ENCODE measurements around the gene TRAPPC3L. TPM values are rescaled to one million over a fixed set of nuclear protein-coding genes. Genes with fewer than 3 reads are reported as not detected.

Gene TRAPPC3L
- total and polyA plus RNA-seq, 9 of the 15 experiments (the other 6 are each of a cell fraction or from before 2014, with no cell fraction given): not detected

DNA sequence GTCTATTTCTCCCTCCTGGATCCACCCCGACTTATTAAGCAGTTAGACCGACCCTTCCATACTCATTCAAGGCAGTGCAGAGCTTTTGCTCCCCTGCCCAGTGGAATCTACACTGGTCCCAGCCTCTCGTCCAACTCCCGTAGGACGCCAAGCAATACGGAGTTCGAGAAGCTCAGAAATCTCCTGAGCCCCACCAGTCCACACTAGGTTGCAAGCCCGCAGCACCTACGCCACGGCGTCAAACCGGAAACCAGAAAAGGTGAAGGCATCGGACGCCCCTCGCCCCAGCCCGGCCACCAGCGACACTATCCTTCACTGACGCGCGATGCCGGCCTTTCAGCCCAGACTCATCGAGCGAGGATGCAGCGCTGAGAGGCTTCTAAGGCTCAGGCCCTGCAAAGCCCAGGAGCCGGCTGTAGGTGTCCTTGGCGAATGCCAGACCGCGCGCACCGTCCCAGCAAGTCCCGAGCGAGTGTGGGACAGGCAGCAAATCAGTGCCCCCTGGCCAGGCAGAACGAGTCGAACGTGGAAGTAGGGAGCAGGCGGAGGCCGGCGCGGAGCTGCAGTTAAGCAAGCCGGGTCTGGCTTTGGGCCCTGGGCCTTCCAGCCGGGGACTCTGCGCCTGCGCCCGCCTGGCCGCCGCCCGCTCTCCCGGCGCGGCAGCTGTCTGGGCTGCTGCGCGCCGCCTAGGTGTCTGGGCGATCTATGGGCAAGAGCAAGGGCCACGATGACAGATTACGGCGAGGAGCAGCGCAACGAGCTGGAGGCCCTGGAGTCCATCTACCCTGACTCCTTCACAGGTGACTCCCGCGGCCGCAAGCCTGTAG, 25.6 kb upstream of the TRAPPC3L start, which contains the start of gene RWDD1 (continued):
- TF ChIP-seq, protein P1, sequence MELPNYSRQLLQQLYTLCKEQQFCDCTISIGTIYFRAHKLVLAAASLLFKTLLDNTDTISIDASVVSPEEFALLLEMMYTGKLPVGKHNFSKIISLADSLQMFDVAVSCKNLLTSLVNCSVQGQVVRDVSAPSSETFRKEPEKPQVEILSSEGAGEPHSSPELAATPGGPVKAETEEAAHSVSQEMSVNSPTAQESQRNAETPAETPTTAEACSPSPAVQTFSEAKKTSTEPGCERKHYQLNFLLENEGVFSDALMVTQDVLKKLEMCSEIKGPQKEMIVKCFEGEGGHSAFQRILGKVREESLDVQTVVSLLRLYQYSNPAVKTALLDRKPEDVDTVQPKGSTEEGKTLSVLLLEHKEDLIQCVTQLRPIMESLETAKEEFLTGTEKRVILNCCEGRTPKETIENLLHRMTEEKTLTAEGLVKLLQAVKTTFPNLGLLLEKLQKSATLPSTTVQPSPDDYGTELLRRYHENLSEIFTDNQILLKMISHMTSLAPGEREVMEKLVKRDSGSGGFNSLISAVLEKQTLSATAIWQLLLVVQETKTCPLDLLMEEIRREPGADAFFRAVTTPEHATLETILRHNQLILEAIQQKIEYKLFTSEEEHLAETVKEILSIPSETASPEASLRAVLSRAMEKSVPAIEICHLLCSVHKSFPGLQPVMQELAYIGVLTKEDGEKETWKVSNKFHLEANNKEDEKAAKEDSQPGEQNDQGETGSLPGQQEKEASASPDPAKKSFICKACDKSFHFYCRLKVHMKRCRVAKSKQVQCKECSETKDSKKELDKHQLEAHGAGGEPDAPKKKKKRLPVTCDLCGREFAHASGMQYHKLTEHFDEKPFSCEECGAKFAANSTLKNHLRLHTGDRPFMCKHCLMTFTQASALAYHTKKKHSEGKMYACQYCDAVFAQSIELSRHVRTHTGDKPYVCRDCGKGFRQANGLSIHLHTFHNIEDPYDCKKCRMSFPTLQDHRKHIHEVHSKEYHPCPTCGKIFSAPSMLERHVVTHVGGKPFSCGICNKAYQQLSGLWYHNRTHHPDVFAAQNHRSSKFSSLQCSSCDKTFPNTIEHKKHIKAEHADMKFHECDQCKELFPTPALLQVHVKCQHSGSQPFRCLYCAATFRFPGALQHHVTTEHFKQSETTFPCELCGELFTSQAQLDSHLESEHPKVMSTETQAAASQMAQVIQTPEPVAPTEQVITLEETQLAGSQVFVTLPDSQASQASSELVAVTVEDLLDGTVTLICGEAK (IDR thresholded peaks at IDR 0.05): no peak; the same call in 1 of the 2 replicates
- TF ChIP-seq, protein P1 (CRISPR knock-in tag; IDR thresholded peaks at IDR 0.05): no peak
- no peak for TF ChIP-seq ZNF121 (CRISPR knock-in tag; conservative IDR thresholded peaks at IDR 0.05)
- no peak for TF ChIP-seq ZNF143 (CRISPR knock-in tag; IDR thresholded peaks at IDR 0.05)
- TF ChIP-seq ZNF174 (CRISPR knock-in tag; IDR thresholded peaks at IDR 0.05): no peak
- TF ChIP-seq EWSR1 (IDR thresholded peaks at IDR 0.05; ENCODE audit: borderline replicate concordance, low read depth, partially characterized antibody): no peak
- TF ChIP-seq ZNF282 (CRISPR knock-in tag; IDR thresholded peaks at IDR 0.05): no peak
- no peak for TF ChIP-seq ZNF445 (CRISPR knock-in tag; IDR thresholded peaks at IDR 0.05; ENCODE audit: low read depth)
- TF ChIP-seq, protein P2, sequence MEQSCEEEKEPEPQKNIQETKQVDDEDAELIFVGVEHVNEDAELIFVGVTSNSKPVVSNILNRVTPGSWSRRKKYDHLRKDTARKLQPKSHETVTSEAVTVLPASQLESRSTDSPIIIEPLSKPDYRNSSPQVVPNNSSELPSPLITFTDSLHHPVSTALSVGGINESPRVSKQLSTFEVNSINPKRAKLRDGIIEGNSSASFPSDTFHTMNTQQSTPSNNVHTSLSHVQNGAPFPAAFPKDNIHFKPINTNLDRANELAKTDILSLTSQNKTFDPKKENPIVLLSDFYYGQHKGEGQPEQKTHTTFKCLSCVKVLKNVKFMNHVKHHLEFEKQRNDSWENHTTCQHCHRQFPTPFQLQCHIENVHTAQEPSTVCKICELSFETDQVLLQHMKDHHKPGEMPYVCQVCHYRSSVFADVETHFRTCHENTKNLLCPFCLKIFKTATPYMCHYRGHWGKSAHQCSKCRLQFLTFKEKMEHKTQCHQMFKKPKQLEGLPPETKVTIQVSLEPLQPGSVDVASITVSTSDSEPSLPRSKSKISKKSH (CRISPR knock-in tag; IDR thresholded peaks at IDR 0.05): no peak
- TF ChIP-seq, protein P3, sequence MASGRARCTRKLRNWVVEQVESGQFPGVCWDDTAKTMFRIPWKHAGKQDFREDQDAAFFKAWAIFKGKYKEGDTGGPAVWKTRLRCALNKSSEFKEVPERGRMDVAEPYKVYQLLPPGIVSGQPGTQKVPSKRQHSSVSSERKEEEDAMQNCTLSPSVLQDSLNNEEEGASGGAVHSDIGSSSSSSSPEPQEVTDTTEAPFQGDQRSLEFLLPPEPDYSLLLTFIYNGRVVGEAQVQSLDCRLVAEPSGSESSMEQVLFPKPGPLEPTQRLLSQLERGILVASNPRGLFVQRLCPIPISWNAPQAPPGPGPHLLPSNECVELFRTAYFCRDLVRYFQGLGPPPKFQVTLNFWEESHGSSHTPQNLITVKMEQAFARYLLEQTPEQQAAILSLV (tag; IDR thresholded peaks at IDR 0.05): no peak
- TF ChIP-seq, protein P4, sequence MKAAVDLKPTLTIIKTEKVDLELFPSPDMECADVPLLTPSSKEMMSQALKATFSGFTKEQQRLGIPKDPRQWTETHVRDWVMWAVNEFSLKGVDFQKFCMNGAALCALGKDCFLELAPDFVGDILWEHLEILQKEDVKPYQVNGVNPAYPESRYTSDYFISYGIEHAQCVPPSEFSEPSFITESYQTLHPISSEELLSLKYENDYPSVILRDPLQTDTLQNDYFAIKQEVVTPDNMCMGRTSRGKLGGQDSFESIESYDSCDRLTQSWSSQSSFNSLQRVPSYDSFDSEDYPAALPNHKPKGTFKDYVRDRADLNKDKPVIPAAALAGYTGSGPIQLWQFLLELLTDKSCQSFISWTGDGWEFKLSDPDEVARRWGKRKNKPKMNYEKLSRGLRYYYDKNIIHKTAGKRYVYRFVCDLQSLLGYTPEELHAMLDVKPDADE (conservative IDR thresholded peaks at IDR 0.05; ENCODE audit: control insufficient read depth, low read depth, low read length): no peak; the same call in none of the 2 replicates
- peak; percentile 91 for TF ChIP-seq EP400 (IDR thresholded peaks at IDR 0.05)
- TF ChIP-seq, protein P5, sequence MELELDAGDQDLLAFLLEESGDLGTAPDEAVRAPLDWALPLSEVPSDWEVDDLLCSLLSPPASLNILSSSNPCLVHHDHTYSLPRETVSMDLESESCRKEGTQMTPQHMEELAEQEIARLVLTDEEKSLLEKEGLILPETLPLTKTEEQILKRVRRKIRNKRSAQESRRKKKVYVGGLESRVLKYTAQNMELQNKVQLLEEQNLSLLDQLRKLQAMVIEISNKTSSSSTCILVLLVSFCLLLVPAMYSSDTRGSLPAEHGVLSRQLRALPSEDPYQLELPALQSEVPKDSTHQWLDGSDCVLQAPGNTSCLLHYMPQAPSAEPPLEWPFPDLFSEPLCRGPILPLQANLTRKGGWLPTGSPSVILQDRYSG (tag; conservative IDR thresholded peaks at IDR 0.05; ENCODE audit: low read depth): no peak
